Endothelial cell of umbilical vein (primary cell): ENCODE results near the gene RFK. TPM values are rescaled to one million over a fixed set of nuclear protein-coding genes. Genes with fewer than 3 reads are reported as not detected.

Source experiments
- BruUV-seq: library from RNA; stranded (reverse); fragments of 400-500 nt; replicated peaks from 2 replicates; lab custom pipeline; 2021; lab: Mats Ljungman, UMichigan
- CTCF ChIA-PET: fragments of 300-600, 350-600 bp; sonication (Branson Sonifier 250); formaldehyde crosslinking; loops from one replicate; lab custom pipeline; 2021; ENCODE audit warnings: antibody characterized with exemption, inconsistent platforms; lab: Charles Lee
- POLR2A ChIA-PET: fragments of 300-600, 350-600 bp; sonication (Branson Sonifier 250); formaldehyde crosslinking; loops from one replicate; lab custom pipeline; 2021; ENCODE audit warnings: antibody characterized with exemption, inconsistent platforms; lab: Charles Lee
- DNase-seq: peaks from one replicate; pipeline ENCODE4 v3.0.0-alpha.2; 2011; ENCODE audit warnings: low read depth, low spot score
- FAIRE-seq: peaks from 2 replicates; lab custom pipeline; 2011; peaks lifted over from hg19 to GRCh38; lab: Jason Lieb, UNC
- H2AFZ ChIP-seq: 2 replicates; pipeline ENCODE4 v1.6.0; 2012; ENCODE audit warnings: low read depth, low read length, control low read depth, inconsistent platforms
- H3K27ac ChIP-seq: 2 replicates; pipeline ENCODE4 v1.5.1; 2011; ENCODE audit warnings: low read depth, mild to moderate bottlenecking, control low read depth, low read length, moderate library complexity; ENCODE audit not compliant: insufficient read depth
- H3K27me3 ChIP-seq, 2 experiments: 2 replicates each; pipeline versions ENCODE4 v1.6.0 to v1.6.1; 2011; ENCODE audit warnings: low read length in 2 of 2, mixed read lengths in 1 of 2; ENCODE audit not compliant: control insufficient read depth in 2 of 2, insufficient read depth in 2 of 2
- H3K36me3 ChIP-seq, 2 experiments: 2 replicates in 1 of 2; 3 replicates in 1 of 2; pipeline ENCODE4 v1.5.1; 2011; ENCODE audit warnings: low read length in 2 of 2, mild to moderate bottlenecking in 1 of 2, moderate library complexity in 1 of 2; ENCODE audit not compliant: control insufficient read depth in 2 of 2, insufficient read depth in 2 of 2; ENCODE audit errors: extremely low read depth in 1 of 2
- H3K4me1 ChIP-seq: 3 replicates; pipeline ENCODE4 v1.5.1; 2011; ENCODE audit warnings: mild to moderate bottlenecking, low read length; ENCODE audit not compliant: control insufficient read depth, insufficient read depth; ENCODE audit errors: extremely low read depth
- H3K4me2 ChIP-seq: 2 replicates; pipeline ENCODE4 v1.6.1; 2011; ENCODE audit warnings: low read length, control low read depth, mixed read lengths; ENCODE audit not compliant: insufficient read depth
- H3K4me3 ChIP-seq, 3 experiments: fragments of 200-600 bp in 1 of 3; sonication (generic), shearing (Covaris generic) in 1 of 3; replicated peaks in 1 of 3; 2 replicates each; pipeline ENCODE4 v1.5.1; 2011 to 2016; ENCODE audit warnings: control low read depth in 3 of 3, low read length in 3 of 3, mild to moderate bottlenecking in 2 of 3, inconsistent platforms in 1 of 3, low read depth in 1 of 3, moderate library complexity in 1 of 3; ENCODE audit not compliant: insufficient read depth in 1 of 3
- H3K79me2 ChIP-seq: 2 replicates; pipeline ENCODE4 v1.6.0; 2012; ENCODE audit warnings: low read length, inconsistent platforms; ENCODE audit not compliant: control insufficient read depth, insufficient read depth
- H3K9ac ChIP-seq: replicated peaks from 2 replicates; pipeline ENCODE3; 2011; ENCODE audit warnings: low read length, control low read depth; ENCODE audit not compliant: insufficient read depth; ENCODE audit errors: extremely low read depth
- H3K9me1 ChIP-seq: replicated peaks from 3 replicates; pipeline ENCODE4 v1.6.0; 2011; ENCODE audit warnings: mild to moderate bottlenecking, low read length; ENCODE audit not compliant: control insufficient read depth, insufficient read depth; ENCODE audit errors: extremely low read depth
- H3K9me3 ChIP-seq: replicated peaks from 2 replicates; pipeline ENCODE4 v1.5.1; 2012; ENCODE audit warnings: low read length, inconsistent platforms; ENCODE audit not compliant: control insufficient read depth, insufficient read depth
- H4K20me1 ChIP-seq: replicated peaks from 2 replicates; pipeline ENCODE3; 2011; ENCODE audit warnings: mild to moderate bottlenecking, low read length; ENCODE audit not compliant: control insufficient read depth, insufficient read depth; ENCODE audit errors: extremely low read depth
- EZH2 ChIP-seq: IDR thresholded peaks from 2 replicates; pipeline ENCODE4 v1.6.1; 2012; ENCODE audit warnings: borderline replicate concordance, low read depth, mild to moderate bottlenecking, moderate library complexity, low read length, inconsistent platforms; ENCODE audit not compliant: severe bottlenecking
- FOS ChIP-seq: IDR thresholded peaks from 2 replicates; pipeline ENCODE4 v1.6.1; 2011; ENCODE audit warnings: mild to moderate bottlenecking, low read length, moderate library complexity, borderline replicate concordance; ENCODE audit not compliant: insufficient read depth
- GATA2 ChIP-seq: IDR thresholded peaks from 2 replicates; pipeline ENCODE4 v1.7.0; 2011; ENCODE audit warnings: low read depth, mild to moderate bottlenecking, moderate library complexity, mixed read lengths, low read length; ENCODE audit not compliant: insufficient read length, insufficient read depth
- JUN ChIP-seq: IDR thresholded peaks from 2 replicates; pipeline ENCODE4 v1.6.1; 2011; ENCODE audit warnings: borderline replicate concordance, low read depth; ENCODE audit not compliant: insufficient read length, insufficient read depth
- MYC ChIP-seq: IDR thresholded peaks from one replicate; pipeline ENCODE4 v1.6.1; 2011; ENCODE audit warnings: mild to moderate bottlenecking, low read depth, low read length
- POLR2A ChIP-seq: IDR thresholded peaks from 2 replicates; pipeline ENCODE4 v1.6.1; 2012; ENCODE audit warnings: low read depth, mild to moderate bottlenecking, control low read depth, low read length
- POLR2AphosphoS5 ChIP-seq: IDR thresholded peaks from 2 replicates; pipeline ENCODE4 v1.6.1; 2012; ENCODE audit warnings: low read depth, mild to moderate bottlenecking, control low read depth, low read length, moderate library complexity; ENCODE audit not compliant: insufficient read depth
- dilution Hi-C: fragments of 300-500 bp; cut with MboI; formaldehyde crosslinking; loops from one replicate; pipeline ENCODE4 v1.15.0; 2019; ENCODE audit warnings: low sequenced_read_pairs; ENCODE audit not compliant: extremely low pct_ligation_motif_present
- intact Hi-C: fragments of 100-400 bp; cut with micrococcal nuclease; formaldehyde crosslinking; loops from one replicate; pipeline ENCODE4 v1.10.0; 2022
- polyA plus RNA-seq, 4 experiments: library from polyadenylated mRNA; depleted of rRNA in 3 of 4; stranded (reverse) in 3 of 4; unstranded in 1 of 4; fragments of >200 nt; gene quantifications; 2 replicates each; pipeline versions ENCODE4 v1.2.1 to v1.2.3, GENCODE V29; 2011 to 2012; ENCODE audit warnings: missing spikeins in 1 of 4
- total RNA-seq: library from RNA; stranded (reverse); gene quantifications from 2 replicates; pipeline ENCODE4 v1.2.3, GENCODE V29; 2021
- TF ChIP-seq, protein P1 (sequence below), 2 donors: IDR thresholded peaks; 1 replicate in 1 of 2; 2 replicates in 1 of 2; pipeline ENCODE4 v1.5.1; 2011; ENCODE audit warnings: low read length in 2 of 2, mild to moderate bottlenecking in 2 of 2, moderate library complexity in 2 of 2, control low read depth in 1 of 2, inconsistent platforms in 1 of 2, low read depth in 1 of 2; ENCODE audit not compliant: insufficient read depth in 1 of 2; ENCODE audit errors: extremely low read depth in 1 of 2
- TF ChIP-seq, protein P2 (sequence below): IDR thresholded peaks from 2 replicates; pipeline ENCODE4 v1.6.1; 2011; ENCODE audit not compliant: insufficient read depth, insufficient read length

Gene RFK
- total and polyA plus RNA-seq, 2 donors (not counting 3 experiments of a cell fraction or from before 2014, with no cell fraction given), result 18.1 to 32.9 TPM

DNA sequence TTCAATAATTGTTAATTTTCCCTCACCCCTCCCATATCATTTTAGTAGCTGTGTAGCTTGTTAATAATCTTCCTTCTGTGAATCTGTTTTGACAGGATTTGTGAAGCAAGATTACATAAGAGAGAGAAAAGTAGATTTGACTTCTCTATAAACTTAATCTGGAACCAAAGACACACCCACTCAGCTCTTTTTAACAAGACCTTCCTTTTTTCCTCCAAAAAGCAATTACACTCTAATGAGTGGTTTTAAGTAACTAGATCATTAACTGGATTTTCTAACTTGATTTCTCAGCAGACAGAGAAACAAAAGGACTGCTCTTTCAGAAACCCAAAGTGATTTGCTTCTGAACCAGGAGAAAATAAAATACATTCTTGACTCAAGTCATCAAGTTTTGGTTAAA is 21.9 kb downstream of the RFK start:
- ChIA-PET CTCF (interaction anchor here (1.0 to 1.7 kb wide), 5 partner anchors 12 to 51 kb away, joined by 3 to 5 read pairs (median 4); partner anchors contain the start of gene RFK), POLR2A (interaction anchor here (1.5 kb wide), 1 partner anchor 22 kb away, joined by 5 read pairs; the partner anchor contains the start of gene RFK)
- Histone ChIP-seq H3K27ac (no peak overlapping the region), H3K79me2 (no peaks in the 10 kb centered on the region), H3K4me2 (no peak overlapping the region), H4K20me1 (no peaks in the 10 kb centered on the region), H3K4me1 (peaks cover 22% of the 10 kb centered on the region), H3K27me3 (no peaks in the 10 kb centered on the region), H3K9me1 (no peaks in the 10 kb centered on the region), H3K4me3 (no peak overlapping the region), H2AFZ (no peak overlapping the region), H3K9ac (no peak overlapping the region), H3K36me3 (no peaks in the 10 kb centered on the region), H3K9me3 (no peaks in the 10 kb centered on the region)
- BruUV-seq, result no TSS peak
- dilution Hi-C loops (no loop called here), intact Hi-C loops (loop anchor here (10.0 kb wide), 1 partner anchor 158 kb away; no protein-coding TSS in a partner anchor)
- no peak for TF ChIP-seq GATA2
- TF ChIP-seq POLR2A, result no peak
- TF ChIP-seq JUN, result no peak
- TF ChIP-seq MYC, result no peak
- TF ChIP-seq, protein P1, sequence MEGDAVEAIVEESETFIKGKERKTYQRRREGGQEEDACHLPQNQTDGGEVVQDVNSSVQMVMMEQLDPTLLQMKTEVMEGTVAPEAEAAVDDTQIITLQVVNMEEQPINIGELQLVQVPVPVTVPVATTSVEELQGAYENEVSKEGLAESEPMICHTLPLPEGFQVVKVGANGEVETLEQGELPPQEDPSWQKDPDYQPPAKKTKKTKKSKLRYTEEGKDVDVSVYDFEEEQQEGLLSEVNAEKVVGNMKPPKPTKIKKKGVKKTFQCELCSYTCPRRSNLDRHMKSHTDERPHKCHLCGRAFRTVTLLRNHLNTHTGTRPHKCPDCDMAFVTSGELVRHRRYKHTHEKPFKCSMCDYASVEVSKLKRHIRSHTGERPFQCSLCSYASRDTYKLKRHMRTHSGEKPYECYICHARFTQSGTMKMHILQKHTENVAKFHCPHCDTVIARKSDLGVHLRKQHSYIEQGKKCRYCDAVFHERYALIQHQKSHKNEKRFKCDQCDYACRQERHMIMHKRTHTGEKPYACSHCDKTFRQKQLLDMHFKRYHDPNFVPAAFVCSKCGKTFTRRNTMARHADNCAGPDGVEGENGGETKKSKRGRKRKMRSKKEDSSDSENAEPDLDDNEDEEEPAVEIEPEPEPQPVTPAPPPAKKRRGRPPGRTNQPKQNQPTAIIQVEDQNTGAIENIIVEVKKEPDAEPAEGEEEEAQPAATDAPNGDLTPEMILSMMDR (IDR thresholded peaks at IDR 0.05; ENCODE audit: extremely low read depth in 1 of 2, insufficient read depth in 1 of 2, low read depth in 1 of 2, low read length in 2 of 2), result no peak
- TF ChIP-seq FOS, result no peak
- TF ChIP-seq EZH2, result no peak
- TF ChIP-seq, protein P2, sequence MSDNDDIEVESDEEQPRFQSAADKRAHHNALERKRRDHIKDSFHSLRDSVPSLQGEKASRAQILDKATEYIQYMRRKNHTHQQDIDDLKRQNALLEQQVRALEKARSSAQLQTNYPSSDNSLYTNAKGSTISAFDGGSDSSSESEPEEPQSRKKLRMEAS, result no peak
- TF ChIP-seq POLR2AphosphoS5, result no peak
- FAIRE-seq (no peak), DNase-seq (no peak)
